Measurements from ENCODE around the gene CHPF2.

The CHPF2 gene

DNA sequence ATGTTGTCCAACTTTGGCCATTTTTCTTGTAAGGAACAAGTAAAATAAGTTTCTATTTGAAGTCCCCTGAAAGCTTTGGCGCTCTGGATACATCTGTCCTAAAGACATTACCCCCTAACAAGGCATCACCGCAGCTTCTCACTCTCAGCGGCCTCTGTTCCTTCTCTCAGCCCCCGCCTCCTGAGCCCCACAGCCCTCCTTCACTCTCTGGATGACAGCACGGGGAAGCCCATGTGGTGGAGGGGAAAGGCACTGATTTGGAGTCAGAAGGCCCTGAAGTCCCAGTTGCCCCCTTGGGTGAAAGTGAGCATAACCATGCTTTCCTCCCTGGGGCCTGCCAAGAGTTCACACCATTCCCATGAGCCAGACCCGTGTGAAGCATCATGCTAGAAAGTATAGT lies 26.6 kb upstream of the CHPF2 start:
- no peak for DNase-seq

GRCh38 chr7:151206914-151207313 lies 25.4 kb upstream of the CHPF2 start:
- no peak for DNase-seq

DNA sequence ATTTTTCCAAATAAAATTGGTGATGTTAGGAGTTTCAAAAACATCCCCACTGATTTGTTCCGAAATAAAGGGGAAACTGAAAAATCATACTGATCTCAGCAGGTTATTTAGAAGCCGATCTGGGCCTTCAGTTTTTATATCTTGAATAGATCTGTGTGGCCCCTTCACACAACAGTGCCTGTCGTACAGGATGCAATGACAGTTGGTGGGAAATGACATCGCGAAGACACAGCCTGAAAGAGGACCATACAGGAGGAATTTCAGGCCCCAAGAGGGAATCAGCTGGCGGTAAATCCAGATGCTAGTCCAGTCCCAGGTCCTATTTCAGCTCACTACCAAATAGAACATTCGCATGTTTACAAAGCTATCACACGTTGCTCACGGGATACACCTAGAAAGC lies 25.0 kb upstream of the CHPF2 start:
- DNase-seq, result no peak

- DNase-seq, result no peak
Observed at GRCh38 chr7:151207804-151208203, 24.5 kb upstream of the CHPF2 start.

DNA sequence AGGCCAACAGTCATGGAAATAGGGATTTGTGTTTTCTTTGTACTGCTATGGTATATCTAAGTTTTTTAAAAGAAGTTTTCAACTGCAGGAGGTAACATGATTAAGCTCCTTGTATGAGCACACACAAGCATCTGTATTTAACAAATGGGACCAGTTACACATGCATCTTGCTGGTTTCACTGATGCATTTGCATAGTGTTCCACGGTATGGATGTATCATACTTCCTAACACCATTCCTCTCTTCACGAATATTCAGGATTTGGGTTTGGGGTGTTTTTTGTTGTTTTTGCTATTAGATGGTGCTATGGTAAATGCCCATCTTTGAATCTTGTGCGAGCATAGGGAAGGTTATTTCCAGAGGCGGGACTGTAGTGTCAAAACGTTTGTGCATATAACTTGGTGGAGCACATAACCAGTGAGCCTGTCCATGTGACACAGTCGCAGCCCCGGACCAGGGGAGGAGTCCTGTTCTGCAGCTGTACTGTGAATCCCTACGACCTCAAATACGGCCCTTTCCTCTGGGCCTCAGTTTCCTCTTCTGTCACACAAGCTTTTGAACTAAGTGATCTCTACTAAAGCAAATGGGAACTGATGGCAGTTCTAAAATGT lies 23.9 kb upstream of the CHPF2 start:
- DNase-seq, result no peak

- no peak for DNase-seq
Observed at GRCh38 chr7:151209588-151209987, 22.7 kb upstream of the CHPF2 start.

DNA sequence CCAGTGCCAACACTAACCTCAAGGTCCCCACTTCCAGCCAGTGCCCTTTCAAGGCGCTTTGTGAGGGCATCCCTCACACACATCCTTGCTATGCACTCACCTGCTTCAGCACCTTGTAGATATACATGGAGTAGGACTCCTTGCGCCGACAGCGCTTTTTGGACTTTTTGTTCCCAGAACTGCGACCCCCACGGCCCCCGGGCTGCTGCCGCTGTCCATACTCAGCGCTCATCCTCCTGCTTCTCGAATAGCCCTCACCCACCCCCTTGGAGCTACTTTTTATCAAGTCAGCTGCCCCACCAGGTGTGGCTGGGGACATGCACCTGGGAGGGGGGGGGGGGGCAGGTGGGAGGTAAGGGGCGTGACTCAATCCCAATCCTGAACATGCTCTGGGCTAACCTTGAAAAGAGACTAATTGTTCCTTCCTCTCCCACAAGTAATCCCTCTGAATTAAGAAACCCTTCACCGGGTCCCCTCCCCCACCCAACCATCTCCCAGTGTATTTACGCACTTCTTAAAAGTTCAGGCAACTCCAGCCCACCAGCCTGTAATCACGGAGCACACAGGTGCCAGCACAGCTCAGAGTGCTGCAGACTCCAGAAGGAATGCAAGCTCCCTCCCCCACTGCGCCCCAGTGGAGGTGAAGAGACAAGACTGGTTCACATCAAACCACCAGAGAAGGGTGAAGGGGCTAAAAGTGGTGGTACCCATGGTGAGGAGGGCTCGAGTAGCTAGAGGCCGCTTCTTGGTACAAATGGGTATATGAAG lies 22.0 kb upstream of the CHPF2 start, which contains the start of gene H2BK1:
Gene H2BK1 (minus strand): TSS at position 402 of the 768 bp plus-strand sequence. CDS start 170 bp downstream, at position 232.
- no peak for DNase-seq

- no peak for DNase-seq
Observed at GRCh38 chr7:151211155-151211772, 21.0 kb upstream of the CHPF2 start.

GRCh38 chr7:151212626-151213025 lies 19.7 kb upstream of the CHPF2 start:
- DNase-seq, result no peak

- DNase-seq, result no peak
Observed at GRCh38 chr7:151213826-151214225, 18.5 kb upstream of the CHPF2 start.

DNA sequence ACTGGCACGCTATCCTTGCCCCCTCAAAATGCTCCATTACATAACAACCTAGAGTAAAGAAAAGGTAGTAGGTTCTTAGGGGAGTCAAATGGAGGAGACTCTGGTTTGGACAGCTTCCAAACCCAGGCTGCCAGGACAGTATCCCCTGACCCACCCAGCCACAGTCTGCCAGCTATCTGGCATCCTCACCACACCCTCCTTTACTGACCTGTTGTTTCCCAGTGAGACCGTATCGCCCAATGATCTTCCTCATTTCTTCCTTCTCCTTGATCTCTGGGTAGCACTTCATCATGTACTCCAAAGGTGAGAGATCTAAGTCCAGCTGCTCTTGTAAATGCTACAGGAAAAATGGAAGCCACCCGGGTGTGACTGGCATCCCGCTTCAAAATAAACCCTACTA lies 16.9 kb upstream of the CHPF2 start:
- DNase-seq, result no peak

GRCh38 chr7:151218170-151218569 lies 14.1 kb upstream of the CHPF2 start:
- no peak for DNase-seq

DNA sequence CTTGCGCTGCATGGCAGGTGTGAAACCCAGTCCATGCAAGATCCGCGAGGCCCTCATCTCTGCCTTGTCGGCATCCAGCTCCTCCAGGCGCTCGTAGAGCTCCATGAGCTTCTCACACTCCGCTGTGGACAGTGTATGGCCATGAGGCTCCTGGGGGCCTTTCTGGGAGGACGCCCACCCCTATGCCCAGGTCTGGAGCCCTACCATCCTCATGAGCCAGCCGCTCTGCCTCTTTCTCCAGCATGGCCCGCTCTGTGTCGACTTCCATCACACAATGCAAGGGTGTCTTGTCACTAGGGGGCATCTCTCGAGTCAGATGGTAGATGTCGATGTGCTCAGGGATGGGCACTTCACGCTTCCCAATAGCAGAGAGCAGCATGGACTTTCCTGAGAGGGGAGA lies 8.6 kb upstream of the CHPF2 start:
- DNase-seq, result no peak

DNA sequence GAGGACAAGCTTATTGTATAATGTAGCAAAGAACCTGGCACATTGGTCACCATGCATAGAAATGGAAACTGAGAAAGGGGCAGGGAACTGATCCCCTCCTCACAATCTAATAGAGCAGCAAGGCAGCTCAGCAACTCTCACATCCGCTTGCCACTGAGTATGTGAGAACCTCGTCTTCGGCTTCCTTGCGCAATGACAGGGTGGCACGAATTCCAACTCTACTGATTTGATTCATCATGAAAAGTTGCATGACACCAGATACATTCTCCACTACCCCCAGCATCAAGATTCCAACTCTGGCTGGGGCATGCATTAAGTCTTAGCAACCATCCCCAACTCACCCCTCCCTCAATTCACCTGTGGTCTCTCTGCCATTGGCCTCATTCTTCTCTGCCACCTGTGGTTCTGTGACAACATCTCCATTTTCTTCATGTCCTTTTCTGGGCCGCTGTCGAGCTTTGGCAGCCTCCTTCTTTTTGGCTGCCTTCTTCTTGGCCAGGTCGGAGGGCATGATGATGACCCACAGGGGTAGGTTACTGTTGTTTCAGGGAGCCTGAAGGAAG lies 6.3 kb upstream of the CHPF2 start:
- DNase-seq, result no peak

DNA sequence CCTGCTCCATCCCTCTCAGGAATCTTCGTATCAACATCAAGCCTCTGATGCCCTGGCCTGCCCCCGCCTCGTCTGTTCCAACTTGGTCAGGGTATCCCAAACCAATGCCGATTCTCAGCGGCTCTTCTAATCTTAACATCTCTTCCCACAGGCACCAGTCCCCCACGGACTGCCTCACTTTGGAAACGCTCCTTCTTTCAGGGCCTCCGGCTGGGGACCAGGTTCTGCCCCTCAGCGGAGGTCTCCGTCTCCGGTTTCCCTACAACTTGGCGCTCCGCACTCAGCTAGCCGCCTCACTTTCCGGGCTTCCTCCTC lies 5.8 kb upstream of the CHPF2 start:
- no peak for DNase-seq

DNA sequence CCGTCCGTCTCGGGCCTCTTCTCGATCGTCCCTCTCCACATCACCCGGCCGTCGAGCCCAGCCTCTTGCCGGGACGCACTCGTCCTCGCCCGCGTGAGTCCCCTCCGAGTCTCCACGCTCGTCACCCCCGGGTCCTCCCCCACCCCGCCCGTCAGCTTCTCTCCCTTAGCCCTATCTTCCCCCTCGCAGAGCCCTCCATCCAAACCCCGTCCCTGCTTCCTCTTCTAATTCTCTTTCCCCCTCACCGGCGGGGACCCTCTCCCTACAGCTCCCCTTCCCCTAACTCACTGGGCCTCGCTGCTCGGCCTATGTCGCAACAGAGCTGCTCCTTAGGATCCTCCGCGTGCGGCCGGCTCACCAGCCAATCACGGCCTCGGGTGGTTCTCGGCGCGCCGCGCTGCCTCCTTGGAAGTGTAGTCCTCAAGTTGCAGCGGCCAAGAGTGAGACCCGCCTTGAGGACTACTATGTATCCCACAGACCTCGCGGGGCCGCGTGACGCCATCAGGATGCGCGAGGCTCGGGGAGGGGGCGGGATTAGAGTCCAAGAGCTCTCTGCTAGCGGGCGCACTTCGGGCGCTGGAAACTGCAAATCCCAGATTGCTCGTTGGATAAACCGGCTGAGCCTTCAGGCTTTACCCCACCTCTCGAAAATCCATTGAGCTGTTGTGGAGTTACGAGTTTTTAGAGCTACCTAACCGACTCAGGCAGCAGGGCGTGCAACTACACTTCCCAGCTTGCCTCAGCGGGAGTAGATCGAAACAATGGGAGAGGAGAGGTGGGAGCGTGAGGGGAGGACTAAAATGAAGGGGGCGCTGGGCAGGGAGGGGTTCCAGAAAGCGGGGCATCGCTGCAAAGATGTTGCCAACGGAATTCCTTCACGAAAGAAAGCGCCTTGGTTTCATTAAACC lies 5.2 kb upstream of the CHPF2 start, which contains the start of gene ABCF2:
Gene ABCF2 (minus strand): TSS at position 331 of the 908 bp plus-strand sequence. CDS start 747 bp downstream, outside the sequence.
- peak; percentile 99 for DNase-seq

GRCh38 chr7:151228024-151228866 lies 4.0 kb upstream of the CHPF2 start:
- no peak for DNase-seq

DNA sequence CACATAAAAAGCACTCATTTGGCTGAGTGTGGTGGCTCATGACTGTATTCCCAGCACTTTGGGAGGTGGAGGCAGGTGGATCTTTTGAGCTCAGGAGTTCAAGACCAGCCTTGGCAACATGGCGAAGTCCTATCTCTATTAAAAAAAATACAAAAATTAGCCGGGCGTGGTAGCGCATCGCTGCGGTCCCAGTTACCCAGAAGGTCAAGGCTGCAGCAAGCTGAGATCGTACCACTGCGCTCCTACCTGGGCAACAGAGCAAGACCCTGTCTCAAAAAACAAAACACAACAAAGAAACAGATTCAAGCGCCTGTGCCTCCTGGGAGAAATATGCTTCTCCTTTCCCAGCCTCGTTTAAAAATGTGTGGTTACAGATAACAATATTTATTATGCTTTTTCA lies 3.0 kb upstream of the CHPF2 start:
- DNase-seq, result no peak

DNA sequence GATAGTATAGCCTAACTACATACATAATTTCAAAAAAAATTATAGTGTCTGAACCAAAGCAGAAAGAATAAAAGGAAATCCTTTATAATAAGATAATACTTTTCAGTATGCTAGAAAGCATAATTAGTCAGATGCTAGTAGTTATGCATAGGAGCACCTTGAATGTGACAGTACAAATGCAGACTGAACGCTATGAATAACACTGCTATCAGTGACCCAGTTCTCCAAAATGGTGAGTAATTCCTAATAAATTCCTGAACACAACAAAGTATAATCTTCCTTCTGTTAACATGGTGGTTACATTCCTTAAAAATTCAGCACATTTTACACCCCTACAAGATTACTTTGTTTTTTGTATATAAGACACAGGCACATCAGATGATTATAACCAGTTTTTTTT lies 1.2 kb upstream of the CHPF2 start:
- no peak for DNase-seq

DNA sequence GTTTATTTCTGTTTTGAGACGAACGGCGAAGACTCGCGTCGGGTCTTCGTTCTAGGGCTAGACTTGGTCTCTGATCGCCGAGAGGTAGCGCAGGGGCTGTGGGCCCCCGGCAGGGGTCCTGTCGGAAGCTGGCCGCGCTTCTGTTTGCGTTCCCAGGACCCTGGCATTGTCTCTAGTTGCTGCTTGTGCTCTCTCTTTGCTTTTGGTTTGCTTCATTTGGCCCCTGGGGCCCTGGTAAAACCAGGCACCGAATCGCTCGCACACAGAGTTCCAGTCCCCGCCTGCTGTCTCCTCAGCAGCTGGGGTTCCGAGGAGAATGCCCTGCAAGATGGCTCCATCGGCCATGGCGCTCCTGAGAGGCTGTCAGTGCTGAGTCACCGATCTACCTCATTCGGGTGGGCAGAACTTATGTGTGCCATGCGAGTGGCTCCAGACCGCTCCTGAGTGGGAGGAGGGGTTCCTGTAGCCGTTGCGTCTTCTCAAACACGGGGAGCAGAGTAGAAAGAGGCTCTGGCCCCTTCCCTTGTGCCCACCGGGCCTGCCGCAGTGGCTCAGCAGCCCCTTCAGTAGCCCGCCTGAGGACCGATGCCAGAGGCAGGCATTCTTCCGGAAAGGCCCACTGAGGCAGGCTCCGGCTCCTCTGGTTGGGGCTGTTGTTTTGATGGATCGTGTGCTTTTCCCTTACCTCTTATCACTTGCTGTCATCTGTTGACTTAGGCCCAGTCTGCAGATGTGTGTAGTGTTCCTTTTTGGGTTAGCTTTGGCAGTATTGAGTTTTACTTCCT lies 826 bp downstream of the CHPF2 start:
- peak; percentile 77 to 81 for DNase-seq

- DNase-seq, result no peak
Observed at GRCh38 chr7:151233804-151234203, 1.5 kb downstream of the CHPF2 start.
